GM21390 (cell line): Measurements from ENCODE around the gene SPRYD4.
A peak's percentile ranks its signal among the peaks of the same experiment; 100 is the strongest.
"Not testable (repeated sequence)": the region's sequence is repeated elsewhere in the genome, so short reads cannot be mapped to it uniquely, and the experiment has no call there.

Experiments used
- ATAC-seq: cut with Tn5 transposase; IDR thresholded peaks from one replicate; pipeline ENCODE4 v1.9.1; 2021; ENCODE audit not compliant: unreplicated experiment

The SPRYD4 gene

DNA sequence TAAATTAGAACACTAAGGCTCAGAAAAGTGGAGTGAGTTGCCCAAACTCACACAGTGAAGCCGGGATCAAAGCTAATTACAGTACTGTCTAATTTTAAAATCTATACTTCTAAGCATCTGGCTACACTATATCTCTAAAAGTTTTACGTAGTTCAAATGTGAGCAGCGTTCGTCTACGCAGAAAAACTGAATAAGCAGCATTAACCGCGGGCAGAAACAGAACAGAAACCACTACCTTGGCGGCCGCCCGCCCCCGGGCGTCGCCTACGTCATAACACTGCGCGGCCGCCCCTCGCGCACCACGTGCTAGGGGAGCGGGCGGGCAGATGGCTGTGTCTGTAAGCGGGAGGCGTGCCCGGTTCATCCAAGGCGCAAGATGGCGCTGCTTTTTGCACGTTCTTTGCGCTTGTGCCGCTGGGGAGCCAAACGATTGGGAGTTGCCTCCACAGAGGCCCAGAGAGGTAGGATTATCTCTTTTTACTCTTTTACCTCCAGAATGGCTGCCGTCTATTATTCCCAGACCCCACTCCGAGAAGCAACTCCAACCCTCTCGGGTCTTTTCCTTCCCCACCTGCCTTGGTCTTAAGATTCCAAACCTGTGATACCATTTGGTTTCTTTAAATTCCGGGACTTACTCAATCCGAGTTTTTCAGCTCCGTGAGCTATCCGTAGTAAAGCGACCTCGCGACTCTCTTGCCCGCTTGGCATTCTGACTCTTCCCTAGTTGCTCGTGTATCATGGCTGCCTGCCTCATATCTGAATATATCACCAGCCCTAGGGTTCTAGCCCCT, at the start of gene SPRYD4:
Gene SPRYD4 (plus strand): TSS at position 363 of the 791 bp plus-strand sequence. CDS start 14 bp downstream, at position 377.
- peak; percentile 87 for ATAC-seq

- no peak for ATAC-seq
Observed at GRCh38 chr12:56420411-56420810, 48.0 kb upstream of the SPRYD4 start.

- no peak for ATAC-seq
Observed at GRCh38 chr12:56425193-56425592, 43.2 kb upstream of the SPRYD4 start.

DNA sequence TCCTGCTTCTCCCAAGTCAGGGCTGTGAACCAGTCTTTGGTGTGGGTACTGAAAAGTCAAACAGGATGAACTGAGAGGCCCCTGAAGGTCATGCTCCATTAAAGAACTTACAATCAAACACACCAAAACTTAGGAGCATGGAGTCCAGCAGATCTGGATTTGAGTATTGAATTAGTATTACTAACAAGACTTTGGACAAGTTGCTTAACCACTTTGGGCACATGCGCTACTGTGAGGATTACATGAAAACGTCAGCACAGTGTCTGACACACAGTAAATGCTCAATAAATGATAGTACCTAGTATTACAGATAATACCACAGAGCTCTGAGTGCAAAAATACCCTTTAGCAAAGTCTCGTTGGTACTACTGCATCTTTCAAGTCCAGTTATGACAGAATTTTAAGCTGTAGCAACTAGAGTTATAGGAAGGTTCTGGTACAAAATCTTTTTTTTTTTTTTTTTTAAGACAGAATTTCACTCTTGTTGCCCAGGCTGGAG, 42.4 kb upstream of the SPRYD4 start:
- no peak for ATAC-seq

DNA sequence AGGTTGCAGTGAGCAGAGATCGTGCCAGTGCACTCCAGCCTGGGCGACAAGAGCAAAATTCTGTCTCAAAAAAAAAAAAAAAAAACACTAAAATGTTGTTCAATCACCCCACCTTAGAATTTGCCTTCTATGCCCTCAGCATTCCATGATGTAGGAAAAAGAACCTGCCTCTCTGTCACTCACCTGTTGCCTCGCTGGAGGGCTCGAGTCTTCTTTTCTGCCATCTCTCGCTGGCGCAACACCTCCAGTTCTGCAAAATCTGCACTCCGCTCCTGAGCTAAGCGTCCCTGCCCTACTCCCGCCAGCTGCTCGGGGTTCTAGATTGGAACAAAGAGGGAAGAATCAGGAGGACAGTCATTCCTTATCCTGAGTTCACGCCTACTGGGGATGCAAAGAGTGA, 37.1 kb upstream of the SPRYD4 start:
- no peak for ATAC-seq

DNA sequence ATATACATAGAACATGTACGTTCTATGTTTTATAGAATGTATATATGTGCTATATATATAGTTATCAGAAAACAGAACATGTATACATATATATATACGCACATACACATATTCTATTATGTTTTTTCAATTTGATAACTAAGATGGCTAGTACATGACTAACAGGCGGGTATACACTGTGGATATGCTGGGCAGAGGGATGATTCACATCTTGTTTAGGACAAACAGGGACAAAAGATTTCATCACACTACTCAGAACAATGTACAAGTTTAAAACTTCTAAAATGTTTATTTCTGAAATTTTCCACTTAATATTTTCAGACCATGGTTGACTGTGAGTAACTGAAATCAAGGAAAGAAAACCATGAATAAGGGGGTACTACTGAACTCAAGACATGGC, 36.5 kb upstream of the SPRYD4 start:
- ATAC-seq: no peak

DNA sequence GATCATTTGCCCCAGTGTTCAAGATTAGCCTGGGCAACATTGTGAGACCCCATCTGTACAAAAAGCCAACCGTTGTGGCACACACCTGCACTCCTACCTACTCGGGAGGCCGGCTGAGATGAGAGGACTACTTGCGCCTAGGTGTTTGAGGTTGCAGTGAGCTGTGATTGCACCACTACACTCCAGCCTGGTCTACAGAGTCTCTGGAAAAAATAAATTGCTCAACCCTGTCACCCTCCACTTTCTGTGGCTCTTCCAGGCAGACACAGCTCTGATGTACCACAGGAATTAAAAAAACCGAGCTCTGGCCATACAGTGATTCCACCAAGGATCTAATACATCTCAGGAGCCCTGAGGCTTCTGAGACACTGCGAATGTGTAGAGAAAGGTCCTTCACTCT, 33.5 kb upstream of the SPRYD4 start:
- ATAC-seq: no peak

GRCh38 chr12:56437430-56438176, 30.8 kb upstream of the SPRYD4 start:
- no peak for ATAC-seq

- not testable (repeated sequence) for ATAC-seq
Observed at GRCh38 chr12:56443208-56443607, 25.2 kb upstream of the SPRYD4 start.

GRCh38 chr12:56448860-56449621, 19.3 kb upstream of the SPRYD4 start, which contains the start of gene TIMELESS:
Gene TIMELESS, minus strand, starts transcription at chr12:56449426. Its CDS starts 15,256 bp downstream, at chr12:56434170.
- peak; percentile 92 for ATAC-seq

DNA sequence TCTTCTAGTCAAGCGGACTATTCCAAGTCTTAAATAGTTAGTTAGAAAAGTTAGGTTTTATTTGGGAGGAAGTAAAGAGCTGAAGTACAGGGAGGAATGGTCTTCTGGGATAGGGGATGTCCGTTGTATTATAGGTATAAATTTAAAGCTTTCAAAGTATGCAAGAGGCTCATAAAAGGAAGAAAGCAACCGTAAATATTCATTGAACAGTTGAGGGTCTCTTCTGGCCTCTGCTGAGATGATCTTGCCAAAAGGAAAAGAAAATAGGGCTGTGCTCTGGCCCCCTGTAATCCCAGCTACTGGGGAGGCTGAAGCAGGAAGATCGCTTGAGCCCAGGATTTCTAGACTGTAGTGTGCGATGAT, 18.8 kb upstream of the SPRYD4 start:
- no peak for ATAC-seq

- no peak for ATAC-seq
Observed at GRCh38 chr12:56450241-56450640, 18.1 kb upstream of the SPRYD4 start.

DNA sequence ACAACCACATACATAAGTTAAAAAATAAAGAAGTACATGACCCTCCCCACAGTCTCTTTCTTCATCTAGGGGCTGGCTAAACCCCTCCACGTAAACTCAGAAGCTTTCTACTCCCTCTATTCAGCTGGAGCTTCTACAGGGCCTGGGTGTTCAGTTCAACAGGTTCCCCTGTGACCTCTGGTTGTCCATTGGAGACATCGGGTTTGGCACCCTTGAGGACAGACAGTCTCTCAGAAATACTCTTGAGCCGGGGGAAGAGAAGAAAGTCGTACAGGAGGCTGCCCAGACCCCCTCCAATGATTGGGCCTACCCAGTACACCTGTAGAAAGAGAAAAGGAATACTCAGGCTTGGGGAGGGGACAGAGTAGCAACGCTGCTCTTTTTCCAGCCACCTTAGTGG, 17.2 kb upstream of the SPRYD4 start:
- ATAC-seq: no peak

DNA sequence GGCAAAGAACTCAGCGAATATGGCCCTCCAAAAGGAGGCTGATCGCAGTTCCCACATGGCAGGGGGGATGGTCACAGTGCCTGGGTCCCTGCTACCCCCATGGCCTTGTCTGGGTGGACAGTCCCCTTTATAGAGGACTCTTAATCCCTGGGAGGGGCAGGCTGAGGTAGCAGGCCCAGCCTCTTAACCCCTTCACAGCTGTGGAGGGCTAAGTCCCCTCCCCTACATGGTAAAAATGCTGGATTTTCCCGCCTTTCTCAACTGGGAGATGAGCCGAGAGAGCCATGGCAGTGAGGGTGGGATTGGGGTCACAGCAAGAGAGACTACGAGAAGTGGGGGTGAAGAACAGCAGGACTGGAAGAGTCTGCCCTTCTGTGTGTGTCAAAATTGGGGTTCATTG, 13.8 kb upstream of the SPRYD4 start, which contains the start of gene MIP:
Gene MIP (minus strand): TSS at position 101 of the 400 bp plus-strand sequence. CDS start 44 bp downstream, at position 57.
- no peak for ATAC-seq

- ATAC-seq: no peak
Observed at GRCh38 chr12:56457817-56458216, 10.6 kb upstream of the SPRYD4 start.

DNA sequence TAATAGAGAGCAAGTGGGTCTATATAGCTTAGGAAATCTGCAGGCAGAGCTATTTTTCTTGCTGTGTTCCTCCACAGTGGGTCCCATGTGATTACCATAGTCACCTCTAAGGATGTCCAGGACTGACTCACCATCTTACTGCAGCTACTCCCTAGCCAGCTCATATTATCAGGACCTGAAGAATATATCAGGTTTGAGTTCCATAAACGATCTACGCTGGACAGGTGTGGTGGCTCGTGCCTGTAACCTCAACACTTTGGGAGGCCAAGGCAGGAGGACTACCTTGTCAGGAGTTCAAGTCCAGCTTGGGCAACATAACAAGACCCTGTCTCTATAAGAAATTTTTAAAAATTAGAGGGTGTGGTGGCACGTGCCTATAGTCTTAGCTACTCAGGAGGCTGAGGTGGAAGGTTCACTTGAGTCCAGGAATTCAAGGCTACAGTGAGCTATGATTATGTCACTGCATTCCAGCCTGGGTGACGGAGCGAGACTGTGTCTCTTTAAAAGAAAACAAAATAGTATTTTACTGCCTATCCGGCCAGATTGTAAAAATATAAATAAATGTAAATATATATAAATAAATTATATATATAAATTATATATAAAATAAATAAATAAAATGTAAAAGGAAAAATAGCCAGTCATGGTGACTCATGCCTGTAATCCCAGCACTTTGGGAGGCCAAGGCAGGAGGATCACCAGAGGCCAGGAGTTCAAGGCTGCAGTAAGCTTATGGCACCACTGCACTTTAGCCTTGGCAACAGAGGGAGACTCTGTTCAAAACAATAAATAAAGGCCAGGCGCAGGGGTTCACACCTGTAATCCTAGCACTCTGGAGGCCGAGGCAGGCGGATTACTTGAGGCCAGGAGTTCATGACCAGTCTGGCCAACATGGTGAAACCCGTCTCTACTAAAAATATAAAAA, 6.9 kb upstream of the SPRYD4 start:
- no peak for ATAC-seq

GRCh38 chr12:56462565-56462964, 5.8 kb upstream of the SPRYD4 start:
- no peak for ATAC-seq

DNA sequence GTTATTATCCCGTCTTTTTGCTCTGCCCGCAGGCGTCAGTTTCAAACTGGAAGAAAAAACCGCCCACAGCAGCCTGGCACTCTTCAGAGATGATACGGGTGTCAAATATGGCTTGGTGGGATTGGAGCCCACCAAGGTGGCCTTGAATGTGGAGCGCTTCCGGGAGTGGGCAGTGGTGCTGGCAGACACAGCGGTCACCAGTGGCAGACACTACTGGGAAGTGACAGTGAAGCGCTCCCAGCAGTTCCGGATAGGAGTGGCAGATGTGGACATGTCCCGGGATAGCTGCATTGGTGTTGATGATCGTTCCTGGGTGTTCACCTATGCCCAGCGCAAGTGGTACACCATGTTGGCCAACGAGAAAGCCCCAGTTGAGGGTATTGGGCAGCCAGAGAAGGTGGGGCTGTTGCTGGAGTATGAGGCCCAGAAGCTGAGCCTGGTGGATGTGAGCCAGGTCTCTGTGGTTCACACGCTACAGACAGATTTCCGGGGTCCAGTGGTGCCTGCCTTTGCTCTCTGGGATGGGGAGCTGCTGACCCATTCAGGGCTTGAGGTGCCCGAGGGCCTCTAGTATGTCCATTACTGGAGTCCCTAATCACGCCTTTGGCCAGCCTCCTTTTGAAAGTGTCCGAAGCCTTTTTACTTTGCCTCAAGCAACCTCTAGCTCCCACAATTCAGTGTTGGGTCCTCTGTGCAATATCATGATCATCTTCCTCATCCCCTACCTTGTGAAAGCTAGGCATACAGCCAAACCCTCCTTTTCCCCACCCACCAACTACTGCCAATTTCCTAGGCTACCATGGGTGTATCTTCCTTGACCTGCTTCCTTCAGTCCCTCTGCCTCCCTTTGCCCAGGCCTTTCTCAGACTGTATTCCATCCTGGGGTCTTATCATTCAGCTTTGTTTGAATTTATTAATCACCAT, 891 bp downstream of the SPRYD4 start:
- ATAC-seq: no peak

DNA sequence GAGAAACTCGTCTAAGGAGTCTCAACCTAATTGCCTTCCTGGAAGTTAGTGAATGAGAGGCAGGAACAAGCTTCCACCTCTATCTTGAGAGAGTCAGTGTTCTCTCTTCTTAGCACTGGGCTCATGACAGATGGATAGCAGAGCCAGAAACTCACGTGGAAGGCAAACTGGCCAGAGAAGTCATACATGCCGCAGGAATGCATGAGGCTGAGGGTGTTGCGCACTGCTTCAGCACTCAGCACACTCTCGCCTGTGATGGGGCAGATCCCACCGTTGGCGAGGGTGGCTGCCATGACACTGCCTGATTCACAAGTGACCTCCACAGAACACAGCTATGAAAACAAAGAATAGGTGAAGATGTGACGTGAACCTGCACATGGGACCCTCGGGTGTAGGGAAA, 6.0 kb downstream of the SPRYD4 start:
- ATAC-seq: no peak
